ENCODE data around the gene AKAP6.

The AKAP6 gene

DNA sequence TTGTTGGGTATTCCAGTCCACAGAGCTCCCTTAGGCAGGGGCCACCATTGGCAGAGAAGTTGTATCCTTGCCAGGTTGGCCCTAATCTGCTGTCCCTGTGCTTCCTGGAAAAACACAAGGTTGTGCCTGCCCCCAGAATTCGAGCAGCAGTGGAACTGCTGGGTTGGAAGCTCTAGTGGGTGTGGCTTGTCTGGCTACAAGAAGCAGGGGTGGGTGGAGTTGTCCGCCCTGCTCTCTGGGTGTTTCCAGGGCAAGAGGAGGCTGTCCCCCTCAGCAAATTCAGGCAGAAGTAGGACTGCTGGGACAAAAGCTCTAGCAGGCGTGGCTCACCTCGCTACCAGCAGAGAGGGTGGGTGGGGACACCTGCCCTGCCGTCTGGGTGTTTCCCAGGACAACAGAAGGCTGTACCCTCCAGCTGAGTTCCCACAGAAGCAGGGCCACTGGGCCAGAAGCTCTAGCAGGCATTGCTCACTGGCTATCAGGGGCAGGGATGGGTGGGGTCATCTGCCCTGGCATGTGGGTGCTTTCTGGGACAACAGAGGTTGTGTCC lies 536.8 kb downstream of the AKAP6 start:
- no peak for DNase-seq

DNA sequence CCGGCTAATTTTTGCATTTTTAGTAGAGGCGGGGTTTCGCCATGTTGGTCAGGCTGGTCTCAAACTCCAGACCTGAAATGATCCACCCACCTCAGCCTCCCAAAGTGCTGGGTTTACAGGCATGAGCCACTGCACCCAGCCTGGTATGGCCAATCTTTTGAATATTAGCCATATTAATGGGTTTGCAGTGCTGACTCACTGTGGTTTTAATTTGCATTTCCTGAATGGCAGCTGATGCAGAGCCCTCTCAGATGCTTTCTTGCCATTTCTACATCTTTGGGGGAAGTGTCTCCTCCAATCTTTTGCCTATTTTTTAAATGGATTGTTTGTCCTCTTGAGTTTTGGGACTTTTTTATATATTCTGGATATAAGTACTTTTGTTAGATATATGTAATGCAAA lies 554.1 kb downstream of the AKAP6 start:
- no peak for DNase-seq

All from activated CD4-positive, alpha-beta T cell treated with anti-CD3 and anti-CD28 coated beads, Interleukin-2, amount 50 U/mL, for 16 hours (primary cell).